T-helper 2 cell treated with Interferon-gamma antibody and Interleukin-4, amounts not matched to agents 5 μg/mL and 100 μg/mL, for 36 hours (primary cell): ENCODE data around the gene ARL4C.

Source experiments
- DNase-seq: peaks from one replicate; pipeline ENCODE4 v3.0.0; 2021; ENCODE audit warnings: low spot score
- H3K27ac Mint-ChIP-seq: one replicate; pipeline ENCODE4 v1.8.0; 2021; ENCODE audit warnings: mild to moderate bottlenecking, mixed read lengths
- H3K27me3 Mint-ChIP-seq: one replicate; pipeline ENCODE4 v1.8.0; 2021; ENCODE audit warnings: low read depth, mixed read lengths
- H3K36me3 Mint-ChIP-seq: one replicate; pipeline ENCODE4 v1.8.0; 2021; ENCODE audit warnings: low read depth, mixed read lengths
- H3K4me1 Mint-ChIP-seq: one replicate; pipeline ENCODE4 v1.8.0; 2021; ENCODE audit warnings: low read depth, mixed read lengths
- H3K4me3 Mint-ChIP-seq: one replicate; pipeline ENCODE4 v1.8.0; 2022; ENCODE audit warnings: mild to moderate bottlenecking, moderate library complexity, mixed read lengths
- H3K9me3 Mint-ChIP-seq: one replicate; pipeline ENCODE4 v1.8.0; 2021; ENCODE audit warnings: mixed read lengths

Gene ARL4C

DNA sequence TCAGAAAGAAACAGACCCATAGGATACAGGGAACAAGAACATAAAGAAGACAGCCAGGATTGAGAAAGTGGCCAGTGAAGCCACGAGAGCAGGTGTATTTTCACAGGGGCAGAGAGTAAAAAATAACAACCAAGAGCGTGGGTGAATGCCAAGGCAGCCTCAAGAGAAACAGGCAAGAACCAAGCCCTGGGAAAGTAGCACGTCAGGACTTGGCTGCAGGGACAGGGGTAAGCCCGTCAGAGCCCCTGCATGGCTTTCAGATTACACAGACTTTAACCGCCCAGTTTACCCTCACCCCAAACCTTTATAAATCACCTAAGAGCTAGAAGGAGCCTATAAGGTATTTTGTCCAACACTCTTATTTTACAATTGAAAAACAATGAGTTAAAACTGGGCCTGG is 43.7 kb downstream of the ARL4C start:
- H3K4me3 Mint-ChIP-seq: peak overlapping the region; percentile 82
- H3K27ac Mint-ChIP-seq: peak overlapping the region; percentile 87
- H3K36me3 Mint-ChIP-seq: peaks cover 73% of the 10 kb centered on the region
- no peaks in the 10 kb centered on the region for H3K27me3 Mint-ChIP-seq
- DNase-seq: peak; percentile 31
- peaks cover 8% of the 10 kb centered on the region for H3K9me3 Mint-ChIP-seq
- peaks cover 65% of the 10 kb centered on the region for H3K4me1 Mint-ChIP-seq

GRCh38 chr2:234451852-234452625 is 44.8 kb downstream of the ARL4C start:
- no peaks in the 10 kb centered on the region for H3K27me3 Mint-ChIP-seq
- no peak for DNase-seq
- peaks cover 71% of the 10 kb centered on the region for H3K4me1 Mint-ChIP-seq
- H3K4me3 Mint-ChIP-seq: peak overlapping the region; percentile 82
- H3K36me3 Mint-ChIP-seq: peaks cover 76% of the 10 kb centered on the region
- H3K27ac Mint-ChIP-seq: peak overlapping the region; percentile 87
- H3K9me3 Mint-ChIP-seq: no peaks in the 10 kb centered on the region

DNA sequence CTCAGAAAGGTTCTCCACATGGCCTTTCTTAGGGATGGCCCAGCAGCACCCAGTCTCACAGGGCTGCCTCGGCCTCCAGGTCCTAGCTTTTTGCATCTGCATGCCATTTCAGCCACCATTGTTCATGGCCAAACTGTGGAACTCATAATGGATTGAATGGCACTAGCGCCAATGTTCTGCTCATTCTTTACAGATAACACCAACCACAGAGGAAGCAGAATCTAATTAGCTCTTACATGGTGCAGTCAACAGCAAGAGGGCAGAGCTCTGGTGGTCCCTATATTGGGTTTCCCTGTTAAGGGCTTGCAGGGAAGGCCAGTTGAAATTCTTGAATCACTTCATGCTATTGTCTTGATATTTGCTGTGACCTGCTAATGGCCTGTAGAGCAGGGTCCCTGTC is 45.6 kb downstream of the ARL4C start:
- peak overlapping the region; percentile 82 for H3K4me3 Mint-ChIP-seq
- peaks cover 75% of the 10 kb centered on the region for H3K4me1 Mint-ChIP-seq
- H3K9me3 Mint-ChIP-seq: peaks cover 2% of the 10 kb centered on the region
- no peaks in the 10 kb centered on the region for H3K27me3 Mint-ChIP-seq
- peaks cover 79% of the 10 kb centered on the region for H3K36me3 Mint-ChIP-seq
- no peak for DNase-seq
- H3K27ac Mint-ChIP-seq: peak overlapping the region; percentile 87

GRCh38 chr2:234450431-234451124 is 46.3 kb downstream of the ARL4C start:
- Mint-ChIP-seq H3K9me3 (peaks cover 4% of the 10 kb centered on the region), H3K36me3 (peaks cover 80% of the 10 kb centered on the region), H3K4me3 (peak overlapping the region; percentile 82), H3K27ac (peak overlapping the region; percentile 87), H3K27me3 (no peaks in the 10 kb centered on the region), H3K4me1 (peaks cover 73% of the 10 kb centered on the region)
- no peak for DNase-seq

DNA sequence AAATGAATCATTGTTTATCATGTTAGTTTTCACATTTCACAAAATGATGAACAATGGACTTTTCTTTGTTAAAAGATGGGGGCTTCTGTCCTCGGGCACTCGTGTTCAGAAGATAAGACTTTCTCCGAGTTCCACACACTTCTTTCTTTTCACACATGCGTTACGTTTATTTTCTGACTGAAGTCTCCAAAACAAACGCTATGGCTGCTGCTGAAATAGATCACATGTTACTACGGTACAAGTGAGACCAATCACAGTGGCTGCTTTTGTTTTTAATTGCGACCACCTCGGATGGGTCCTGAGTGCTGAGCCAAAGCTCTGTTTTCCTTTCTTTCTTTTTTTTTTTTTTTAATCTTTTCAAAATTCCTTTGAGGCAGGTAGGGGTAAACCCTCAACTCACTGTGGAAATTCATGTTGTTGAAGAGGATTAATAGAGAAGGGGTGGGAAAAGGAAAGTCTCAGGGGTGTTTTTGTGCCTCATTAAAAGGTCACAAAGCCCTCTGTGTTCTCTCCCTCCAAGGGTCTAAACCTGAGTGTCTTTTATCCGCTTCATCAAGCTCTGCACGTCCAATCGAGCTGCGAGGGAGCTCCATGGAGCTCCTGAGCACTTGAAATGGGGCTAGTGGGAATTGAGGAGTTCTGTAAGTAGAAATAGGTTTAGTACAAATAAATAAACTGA is 48.2 kb downstream of the ARL4C start:
- Mint-ChIP-seq H3K9me3 (peaks cover 10% of the 10 kb centered on the region), H3K4me3 (peak overlapping the region; percentile 63), H3K36me3 (peaks cover 86% of the 10 kb centered on the region), H3K27me3 (no peaks in the 10 kb centered on the region), H3K27ac (peak overlapping the region; percentile 98), H3K4me1 (peaks cover 79% of the 10 kb centered on the region)
- DNase-seq: no peak

DNA sequence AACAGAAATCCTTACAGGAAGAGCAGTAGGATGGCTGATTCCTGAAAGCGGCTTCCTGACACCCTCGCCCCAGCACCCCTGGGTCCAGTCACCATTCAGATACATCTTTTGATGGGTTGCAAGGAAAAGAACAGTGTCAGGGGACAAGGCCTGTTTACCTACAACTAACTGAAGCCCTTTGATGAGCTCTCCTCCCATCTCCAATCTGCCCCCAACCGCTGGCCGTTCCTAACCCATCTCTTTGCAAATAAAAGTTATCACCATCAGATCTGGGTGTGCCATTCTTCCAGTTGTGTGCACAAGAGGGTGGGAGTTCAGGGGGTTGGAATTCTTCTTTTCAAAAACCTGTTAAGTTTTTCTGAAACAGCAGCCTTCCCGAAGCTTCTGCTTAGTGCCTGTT is 48.9 kb downstream of the ARL4C start:
- Mint-ChIP-seq H3K9me3 (peaks cover 10% of the 10 kb centered on the region), H3K4me1 (peaks cover 81% of the 10 kb centered on the region), H3K27ac (peak overlapping the region; percentile 98), H3K27me3 (no peaks in the 10 kb centered on the region), H3K36me3 (peaks cover 85% of the 10 kb centered on the region), H3K4me3 (peak overlapping the region; percentile 63)
- no peak for DNase-seq

- no peaks in the 10 kb centered on the region for H3K27me3 Mint-ChIP-seq
- no peak for DNase-seq
- H3K4me1 Mint-ChIP-seq: peaks cover 83% of the 10 kb centered on the region
- peaks cover 10% of the 10 kb centered on the region for H3K9me3 Mint-ChIP-seq
- H3K27ac Mint-ChIP-seq: peak overlapping the region; percentile 98
- H3K36me3 Mint-ChIP-seq: peaks cover 83% of the 10 kb centered on the region
- peak overlapping the region; percentile 72 for H3K4me3 Mint-ChIP-seq
Measured at GRCh38 chr2:234447189-234447588, 49.7 kb downstream of the ARL4C start.

DNA sequence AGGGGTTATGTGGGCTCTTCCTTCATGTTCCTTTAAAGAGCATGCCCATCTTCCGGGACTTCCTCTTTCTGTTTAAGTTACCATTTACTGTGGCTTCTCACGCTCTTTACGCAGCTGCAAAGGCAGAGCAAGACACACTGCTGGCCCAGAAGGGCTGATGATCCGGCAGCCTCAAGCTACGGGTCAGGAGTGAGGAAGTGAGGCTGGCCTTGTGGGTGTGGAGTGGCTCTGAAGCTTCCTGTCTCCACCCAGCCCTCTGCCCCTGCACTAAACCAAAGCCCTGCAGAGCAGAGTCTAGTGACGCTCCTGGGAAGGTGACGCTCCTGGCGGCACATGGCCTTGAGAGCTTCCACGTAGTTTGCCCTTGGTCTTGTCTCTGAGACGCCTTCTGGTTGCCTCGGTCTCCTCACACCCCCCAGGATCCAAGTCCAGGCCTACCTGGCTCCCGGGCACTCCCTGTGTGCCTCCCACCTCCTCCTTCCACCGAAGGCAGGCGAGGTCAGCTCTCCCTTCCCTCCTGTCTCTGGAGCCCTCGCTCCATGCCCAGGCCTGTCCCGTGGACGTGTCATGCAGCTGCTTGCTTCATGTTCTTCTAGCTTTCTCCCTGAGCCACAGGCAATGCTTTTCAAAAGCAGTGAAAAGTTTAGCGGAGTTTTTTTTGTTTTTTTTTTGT is 50.3 kb downstream of the ARL4C start:
- H3K27me3 Mint-ChIP-seq: no peaks in the 10 kb centered on the region
- H3K9me3 Mint-ChIP-seq: peaks cover 10% of the 10 kb centered on the region
- H3K36me3 Mint-ChIP-seq: peaks cover 80% of the 10 kb centered on the region
- H3K4me1 Mint-ChIP-seq: peaks cover 80% of the 10 kb centered on the region
- peak; percentile 85 for DNase-seq
- peak overlapping the region; percentile 98 for H3K27ac Mint-ChIP-seq
- peak overlapping the region; percentile 72 for H3K4me3 Mint-ChIP-seq

GRCh38 chr2:234444893-234445292 is 52.0 kb downstream of the ARL4C start:
- Mint-ChIP-seq H3K4me1 (peaks cover 75% of the 10 kb centered on the region), H3K9me3 (peaks cover 15% of the 10 kb centered on the region), H3K27ac (peak overlapping the region; percentile 95), H3K27me3 (no peaks in the 10 kb centered on the region), H3K4me3 (peak overlapping the region; percentile 83), H3K36me3 (peaks cover 70% of the 10 kb centered on the region)
- DNase-seq: peak; percentile 48

DNA sequence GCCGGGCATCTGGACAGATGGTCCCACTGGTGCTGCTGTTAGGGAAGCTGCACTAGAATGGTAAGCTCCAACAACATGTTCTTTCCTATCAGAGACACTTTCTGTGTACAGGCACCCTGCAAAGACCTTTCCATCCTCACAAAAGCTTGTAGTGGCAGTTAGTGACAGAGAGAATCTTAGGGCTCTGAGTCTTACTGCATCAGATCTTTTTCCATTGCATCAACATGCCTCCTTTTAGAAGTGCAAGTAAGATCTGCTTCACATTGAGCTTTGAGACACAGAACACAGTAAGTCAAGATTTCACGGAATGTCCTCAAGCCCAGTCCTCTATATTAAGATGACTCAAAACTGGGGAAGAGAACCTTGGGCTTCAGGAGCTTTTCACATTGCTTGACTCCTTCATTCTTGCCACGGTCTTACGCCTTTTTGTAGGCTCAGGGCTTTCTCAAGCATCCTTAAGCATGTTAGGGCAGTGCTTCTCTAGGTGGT is 52.6 kb downstream of the ARL4C start:
- H3K4me1 Mint-ChIP-seq: peaks cover 77% of the 10 kb centered on the region
- H3K4me3 Mint-ChIP-seq: peak overlapping the region; percentile 83
- H3K36me3 Mint-ChIP-seq: peaks cover 68% of the 10 kb centered on the region
- H3K27ac Mint-ChIP-seq: peak overlapping the region; percentile 95
- peaks cover 15% of the 10 kb centered on the region for H3K9me3 Mint-ChIP-seq
- H3K27me3 Mint-ChIP-seq: no peaks in the 10 kb centered on the region
- no peak for DNase-seq
